ENCODE data around the gene PAX7. TPM values are rescaled to one million over a fixed set of nuclear protein-coding genes. Genes with fewer than 3 reads are reported as not detected.

PAX7 gene
- polyA plus RNA-seq, 1 experiment = not detected

GRCh38 chr1:18722270-18722669, 91.6 kb downstream of the PAX7 start:
- ChIA-PET CTCF (no interaction called here), POLR2A (no interaction called here)
- no peak overlapping the region for H3K4me3 ChIP-seq (ENCODE audit: low read depth, low read length)
- H3K27me3 ChIP-seq (ENCODE audit: control insufficient read depth, insufficient read depth, low read length) = peaks cover 15% of the 10 kb centered on the region
- DNase-seq (ENCODE audit: low read depth) = no peak
- H3K36me3 ChIP-seq (ENCODE audit: control insufficient read depth, insufficient read depth, low read length) = no peaks in the 10 kb centered on the region
- TF ChIP-seq CTCF (IDR thresholded peaks at IDR 0.05; ENCODE audit: insufficient read depth, low read depth, low read length) = no peak

GRCh38 chr1:18723206-18723605, 92.6 kb downstream of the PAX7 start:
- ChIA-PET POLR2A (no interaction called here), CTCF (no interaction called here)
- H3K4me3 ChIP-seq (ENCODE audit: low read depth, low read length) = no peak overlapping the region
- DNase-seq (ENCODE audit: low read depth) = no peak
- peaks cover 7% of the 10 kb centered on the region for H3K27me3 ChIP-seq (ENCODE audit: control insufficient read depth, insufficient read depth, low read length)
- no peak for TF ChIP-seq CTCF (IDR thresholded peaks at IDR 0.05; ENCODE audit: insufficient read depth, low read depth, low read length)
- no peaks in the 10 kb centered on the region for H3K36me3 ChIP-seq (ENCODE audit: control insufficient read depth, insufficient read depth, low read length)

- ChIA-PET POLR2A (no interaction called here), CTCF (no interaction called here)
- no peak for DNase-seq (ENCODE audit: low read depth)
Measured at GRCh38 chr1:18723701-18724411, 93.2 kb downstream of the PAX7 start.

GRCh38 chr1:18724801-18725200, 94.2 kb downstream of the PAX7 start:
- ChIA-PET CTCF (no interaction called here), POLR2A (no interaction called here)
- H3K36me3 ChIP-seq (ENCODE audit: control insufficient read depth, insufficient read depth, low read length) = no peaks in the 10 kb centered on the region

More at GRCh38 chr1:18723701-18724411, 93.2 kb downstream of the PAX7 start:
- Histone ChIP-seq H3K36me3 (ENCODE audit: control insufficient read depth, insufficient read depth, low read length) (no peaks in the 10 kb centered on the region), H3K27me3 (ENCODE audit: control insufficient read depth, insufficient read depth, low read length) (peaks cover 6% of the 10 kb centered on the region), H3K4me3 (ENCODE audit: low read depth, low read length) (no peak overlapping the region)
- no peak for TF ChIP-seq CTCF (IDR thresholded peaks at IDR 0.05; ENCODE audit: insufficient read depth, low read depth, low read length)

More at GRCh38 chr1:18724801-18725200, 94.2 kb downstream of the PAX7 start:
- Histone ChIP-seq H3K4me3 (ENCODE audit: low read depth, low read length) (no peak overlapping the region), H3K27me3 (ENCODE audit: control insufficient read depth, insufficient read depth, low read length) (peaks cover 7% of the 10 kb centered on the region)
- no peak for TF ChIP-seq CTCF (IDR thresholded peaks at IDR 0.05; ENCODE audit: insufficient read depth, low read depth, low read length)
- no peak for DNase-seq (ENCODE audit: low read depth)

All from BJ (cell line).